ENCODE data around the gene ZNF678.

ZNF678 gene

GRCh38 chr1:227726318-227726717, 163.0 kb downstream of the ZNF678 start:
- no peak for DNase-seq

Measured in bone marrow (tissue), 2 donors.